HG03521 (cell line): ENCODE data around the gene TSHZ3.

Experiments
- ATAC-seq: cut with Tn5 transposase; IDR thresholded peaks from one replicate; pipeline ENCODE4 v1.9.1; 2021; ENCODE audit warnings: mild to moderate bottlenecking, moderate library complexity; ENCODE audit not compliant: unreplicated experiment

The TSHZ3 gene

DNA sequence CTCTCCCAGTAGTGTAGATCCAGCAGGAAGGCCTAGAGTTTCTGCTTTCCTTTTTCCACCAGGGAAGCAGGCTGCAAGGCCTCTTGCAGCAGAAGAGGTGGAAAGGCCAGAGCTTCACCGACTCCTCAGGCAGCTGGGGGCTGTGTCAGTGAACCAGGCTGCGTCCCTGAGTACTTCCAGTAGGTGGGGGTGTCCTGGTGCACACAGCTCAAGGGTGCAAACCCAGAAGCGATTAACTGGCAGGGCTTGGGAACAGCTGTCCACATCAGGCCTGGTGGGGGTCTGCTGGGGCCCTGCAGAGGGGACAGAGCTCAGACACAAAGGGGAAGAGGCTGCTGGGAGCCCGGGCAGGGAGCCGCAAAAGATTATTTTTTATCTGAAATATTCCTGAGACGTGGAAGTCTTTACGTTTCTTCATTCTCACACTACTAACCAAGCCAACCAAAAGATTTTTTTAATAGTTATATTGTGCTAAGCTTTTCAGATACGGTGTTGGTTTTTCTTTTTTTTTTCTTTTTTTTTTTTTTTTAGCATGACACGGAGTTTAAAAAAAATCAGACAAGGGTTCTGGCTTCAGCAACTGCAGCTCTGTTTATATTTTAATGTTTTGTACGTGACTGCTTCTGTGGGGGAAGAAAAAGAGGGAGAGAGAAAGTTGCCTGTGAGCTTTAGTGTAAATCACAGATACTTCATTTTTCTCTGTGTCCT lies 11.0 kb downstream of the TSHZ3 start:
- no peak for ATAC-seq

DNA sequence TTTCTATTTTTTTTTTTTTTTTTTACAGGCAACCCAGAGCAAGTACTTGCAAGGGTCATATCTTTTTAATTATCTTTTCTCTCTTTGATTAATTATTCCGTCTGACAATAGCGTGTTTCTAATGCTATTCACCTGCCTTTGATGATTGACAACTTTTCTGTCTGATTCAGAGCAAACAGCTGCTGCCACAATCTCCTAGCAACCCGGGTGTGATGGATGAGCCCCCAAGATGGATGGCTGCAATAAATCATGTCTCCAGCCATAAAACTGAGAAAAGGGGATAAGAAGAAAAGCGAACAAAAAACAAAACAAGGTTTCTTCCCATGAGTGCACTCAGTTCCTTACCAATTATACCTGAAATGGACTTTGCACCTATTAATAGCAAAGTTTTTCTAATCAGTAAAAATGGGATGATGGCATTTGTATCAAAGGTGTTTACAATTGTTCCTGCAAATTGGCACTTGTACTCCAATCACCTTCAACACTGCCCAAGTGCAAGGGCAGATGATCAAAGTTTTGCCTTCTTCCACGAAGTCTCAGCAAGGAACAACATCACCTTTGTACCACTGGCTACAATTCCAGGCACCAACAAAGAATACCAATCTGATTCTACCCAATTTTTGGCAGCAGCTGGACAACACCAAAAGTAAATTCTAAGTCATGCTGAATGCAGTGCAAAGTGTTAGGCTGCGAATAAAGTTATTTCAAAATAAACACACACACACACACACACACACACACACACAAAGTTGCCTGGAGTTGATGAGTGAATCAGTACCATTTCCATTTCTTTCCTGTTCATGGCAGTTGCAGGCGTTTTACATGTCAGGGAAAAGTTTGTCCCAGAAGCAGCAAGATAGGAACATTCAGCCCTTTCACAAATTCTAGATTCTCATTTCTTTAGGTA lies 12.0 kb downstream of the TSHZ3 start:
- no peak for ATAC-seq

DNA sequence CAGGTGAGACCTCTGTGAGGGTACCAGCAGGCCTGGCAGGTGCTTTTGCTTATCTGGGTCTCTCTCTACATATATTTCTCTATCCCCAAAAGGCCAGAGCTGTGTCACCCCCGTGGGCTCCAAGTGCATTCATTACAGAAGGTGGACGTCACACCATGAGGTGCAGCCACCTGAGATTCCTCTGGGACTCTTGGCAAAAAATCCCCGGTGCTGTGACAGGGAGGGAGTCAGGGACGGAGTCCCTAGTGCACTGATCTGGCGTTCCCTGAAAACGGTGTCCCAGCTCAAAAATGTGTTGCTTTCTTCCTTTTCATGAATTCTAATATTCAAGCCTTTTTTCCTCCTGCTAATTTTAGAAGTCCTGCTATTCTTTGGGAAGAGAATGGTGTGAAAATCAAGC lies 13.5 kb downstream of the TSHZ3 start:
- ATAC-seq, result no peak

- ATAC-seq, result no peak
Measured at GRCh38 chr19:31334849-31335624, 14.2 kb downstream of the TSHZ3 start.

- no peak for ATAC-seq
Measured at GRCh38 chr19:31334101-31334848, 15.0 kb downstream of the TSHZ3 start.

DNA sequence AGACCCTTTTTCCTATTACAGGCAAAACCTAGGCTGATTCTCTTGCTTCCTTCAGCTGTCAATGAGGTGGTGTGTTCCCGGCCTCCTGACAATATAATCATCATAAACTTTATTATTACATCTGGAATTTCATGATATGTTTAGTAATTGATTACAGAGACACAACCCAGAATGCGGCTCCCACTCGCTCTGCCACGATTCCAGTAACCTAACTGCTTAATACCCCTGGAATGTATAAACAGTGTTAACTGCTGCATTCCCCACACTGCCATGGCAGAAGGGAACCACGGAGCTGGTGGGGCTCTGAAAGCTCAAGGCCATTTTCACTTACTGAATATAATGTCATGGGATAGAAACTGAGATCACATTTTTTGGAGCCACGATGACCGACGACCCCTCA lies 17.1 kb downstream of the TSHZ3 start:
- ATAC-seq, result no peak

GRCh38 chr19:31331536-31331935 lies 17.7 kb downstream of the TSHZ3 start:
- ATAC-seq, result no peak

- no peak for ATAC-seq
Measured at GRCh38 chr19:31330761-31331160, 18.5 kb downstream of the TSHZ3 start.

DNA sequence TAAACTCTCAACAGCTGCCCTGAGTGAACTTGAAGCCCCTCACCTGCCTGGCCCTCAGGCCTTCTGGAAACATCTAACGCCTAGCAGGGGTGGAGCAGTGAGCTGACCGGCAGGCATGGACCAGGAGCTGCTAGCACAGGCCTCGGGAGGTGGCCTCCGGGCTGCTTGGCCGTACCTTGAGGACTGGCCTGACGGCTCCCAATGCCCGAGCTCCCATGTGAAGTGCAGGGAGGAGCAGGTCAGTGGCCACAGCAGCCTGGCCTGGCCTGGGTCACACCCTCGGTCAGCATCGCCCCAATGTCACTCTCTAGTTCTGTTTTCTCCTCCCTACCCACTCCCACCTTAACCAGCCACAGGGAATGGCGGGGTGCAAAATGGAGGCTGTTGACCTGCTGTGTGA lies 19.0 kb downstream of the TSHZ3 start:
- no peak for ATAC-seq

DNA sequence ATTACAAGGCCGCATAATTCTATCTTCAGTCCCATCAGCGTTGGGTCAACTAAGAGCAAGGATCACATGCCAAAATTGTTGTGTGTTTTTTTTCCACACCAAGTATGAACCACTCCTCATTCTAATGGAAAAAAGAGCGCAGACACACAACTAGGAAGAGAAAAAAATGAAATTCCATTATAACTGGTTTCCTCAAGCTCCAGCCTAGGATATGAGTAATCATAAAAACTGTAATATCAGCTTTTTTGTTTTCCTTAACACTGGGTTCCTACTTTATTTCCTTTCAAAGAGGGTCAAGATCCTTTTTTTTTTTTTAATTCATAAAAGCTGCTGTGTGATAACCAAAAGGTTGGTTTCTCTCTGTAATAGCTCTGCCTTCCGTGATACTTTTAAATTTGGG lies 19.4 kb downstream of the TSHZ3 start:
- no peak for ATAC-seq

DNA sequence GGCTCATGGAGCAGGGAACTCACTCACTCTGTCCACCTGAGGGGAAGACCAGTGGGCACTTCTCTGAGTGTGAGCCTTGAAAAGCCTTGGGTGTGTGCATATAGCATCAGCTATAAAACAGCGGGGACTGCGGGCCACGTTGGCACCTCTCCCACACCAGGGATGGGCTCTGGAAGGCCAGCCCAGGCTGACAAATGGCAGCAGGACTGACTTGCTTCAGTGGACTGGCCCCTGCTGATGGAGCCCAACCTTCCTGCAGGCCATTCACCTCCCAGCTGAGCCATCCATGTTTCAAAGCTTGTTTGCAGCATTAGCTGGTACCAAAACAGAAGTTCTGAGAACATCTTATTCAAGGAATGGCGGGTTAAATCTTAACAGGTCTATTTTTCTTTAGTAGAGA lies 21.0 kb downstream of the TSHZ3 start:
- ATAC-seq, result no peak

DNA sequence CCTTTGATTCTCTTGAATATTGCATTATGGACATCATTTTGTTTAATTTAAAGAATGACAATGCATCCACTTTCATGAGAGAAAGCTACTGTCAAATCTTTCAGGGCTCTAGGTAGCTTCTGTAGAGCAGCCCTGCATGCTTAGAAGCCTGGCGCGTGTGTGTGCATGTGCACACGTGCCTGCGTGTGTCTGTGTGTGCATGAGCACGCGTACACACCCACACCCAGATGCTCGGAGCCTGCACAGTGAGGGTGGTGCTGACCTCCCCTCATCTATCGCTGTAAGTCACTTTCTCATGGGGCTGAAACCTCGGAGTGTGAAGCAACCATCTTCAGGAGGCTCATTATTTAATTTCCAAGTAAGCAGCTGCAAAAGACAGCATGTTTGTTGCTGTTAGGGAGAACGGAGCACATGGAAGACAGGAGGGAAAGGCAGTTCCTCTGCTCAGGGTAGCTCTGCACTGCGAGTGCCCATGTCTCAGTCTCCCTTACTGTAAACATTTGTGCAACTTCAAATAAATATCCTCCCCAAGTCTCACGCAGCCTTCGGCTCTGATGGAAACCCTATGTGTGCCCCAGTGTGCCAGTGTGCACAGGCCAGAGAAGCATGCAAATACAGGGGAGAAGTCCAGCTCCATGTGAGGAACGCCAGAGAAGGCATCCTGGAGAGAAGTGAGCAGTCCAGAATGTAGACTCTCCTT lies 22.8 kb downstream of the TSHZ3 start:
- no peak for ATAC-seq

GRCh38 chr19:31325342-31325741 lies 23.9 kb downstream of the TSHZ3 start:
- ATAC-seq, result no peak

- no peak for ATAC-seq
Measured at GRCh38 chr19:31319465-31319864, 29.8 kb downstream of the TSHZ3 start.

- no peak for ATAC-seq
Measured at GRCh38 chr19:31318790-31319425, 30.3 kb downstream of the TSHZ3 start.

DNA sequence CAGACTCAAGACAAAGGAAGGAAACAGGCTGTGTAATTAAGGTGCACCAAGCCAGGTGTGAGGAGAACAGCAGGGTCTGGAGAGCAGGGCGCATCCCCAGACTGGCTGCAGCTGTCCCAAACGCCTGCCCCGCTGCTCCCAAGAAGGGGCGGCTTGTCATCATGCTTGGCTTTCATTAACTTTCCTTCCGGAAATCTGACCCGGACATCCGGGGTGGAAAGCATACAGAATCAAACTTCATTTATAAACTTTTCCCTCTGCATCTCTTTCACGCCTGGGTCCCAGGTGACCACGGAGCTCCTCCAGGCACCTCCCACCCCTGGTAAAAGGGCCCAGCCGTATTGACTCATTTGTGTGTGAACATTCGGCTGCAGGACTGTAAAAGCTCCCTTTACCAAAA lies 31.7 kb downstream of the TSHZ3 start:
- ATAC-seq, result no peak

- no peak for ATAC-seq
Measured at GRCh38 chr19:31317093-31317492, 32.1 kb downstream of the TSHZ3 start.

DNA sequence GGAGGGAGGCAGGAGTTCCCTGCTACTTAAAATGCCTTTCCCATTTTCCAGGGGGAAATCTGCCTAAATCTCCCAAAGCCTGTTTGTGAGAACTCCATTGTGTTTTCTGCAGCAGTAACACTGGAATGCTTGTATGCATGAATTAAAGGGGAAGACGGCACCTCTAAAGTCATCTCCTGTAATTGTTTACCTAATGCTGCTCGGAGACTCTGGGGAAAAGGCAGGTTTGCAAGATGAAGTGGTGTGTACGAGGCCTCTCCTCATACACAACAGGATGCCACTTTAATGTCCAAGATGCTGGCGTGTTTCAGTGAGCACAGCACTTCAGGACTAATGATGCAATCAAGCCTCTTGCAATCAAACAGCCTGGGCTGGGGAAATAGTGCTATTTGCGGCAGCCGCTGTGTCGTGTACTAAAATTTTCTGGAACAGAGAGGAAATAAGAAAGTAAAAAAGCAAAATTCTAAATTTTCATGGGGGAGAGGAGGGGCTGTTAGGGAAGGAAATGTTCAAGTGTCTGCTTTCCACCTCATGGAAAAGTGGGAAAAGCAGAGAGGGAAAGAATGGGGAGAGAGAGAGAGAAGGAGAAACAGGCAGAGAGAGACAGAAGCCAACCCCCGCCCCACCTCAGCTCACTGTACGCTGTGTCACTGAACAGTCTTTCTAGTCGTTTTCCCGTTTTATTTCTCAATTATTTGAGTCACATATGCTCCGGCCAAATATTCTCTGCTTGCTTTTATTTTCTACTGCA lies 32.9 kb downstream of the TSHZ3 start:
- ATAC-seq, result no peak

GRCh38 chr19:31315652-31316051 lies 33.6 kb downstream of the TSHZ3 start:
- no peak for ATAC-seq
